ENCODE measurements around the gene SYNE1. TPM values are rescaled to one million over a fixed set of nuclear protein-coding genes. Genes with fewer than 3 reads are reported as not detected.

Gene SYNE1
- total RNA-seq, 1 experiment from 2014 or later = 27.3 TPM

- DNase-seq = peak; percentile 55 to 60
- Histone ChIP-seq H3K4me1 (peaks cover 11% of the 10 kb centered on the region; the same call in 1 of the 2 replicates), H3K4me3 (no peak overlapping the region), H3K36me3 (no peaks in the 10 kb centered on the region), H3K27me3 (no peaks in the 10 kb centered on the region), H3K27ac (no peak overlapping the region), H3K9me3 (replicated peaks) (no peaks in the 10 kb centered on the region)
These were observed 524.5 kb downstream of the SYNE1 start for GRCh38 chr6:152112491-152113261.

GRCh38 chr6:152110886-152111820 is 526.0 kb downstream of the SYNE1 start:
- Histone ChIP-seq H3K4me1 (peaks cover 11% of the 10 kb centered on the region; the same call in 1 of the 2 replicates), H3K36me3 (no peaks in the 10 kb centered on the region), H3K27ac (no peak overlapping the region), H3K9me3 (replicated peaks) (no peaks in the 10 kb centered on the region), H3K27me3 (no peaks in the 10 kb centered on the region), H3K4me3 (no peak overlapping the region)
- DNase-seq = peak in 1 of 2 experiments; percentile 36

GRCh38 chr6:152107973-152108372 is 529.2 kb downstream of the SYNE1 start:
- no peak for DNase-seq

GRCh38 chr6:152100183-152100618 is 537.0 kb downstream of the SYNE1 start:
- Histone ChIP-seq H3K27me3 (no peaks in the 10 kb centered on the region), H3K27ac (peak overlapping the region; percentile 70), H3K4me3 (peak overlapping the region; percentile 22; the same call in 1 of the 2 replicates), H3K9me3 (replicated peaks) (no peaks in the 10 kb centered on the region), H3K4me1 (peaks cover 43% of the 10 kb centered on the region), H3K36me3 (no peaks in the 10 kb centered on the region)
- DNase-seq = peak; percentile 95 to 97

More at GRCh38 chr6:152107973-152108372, 529.2 kb downstream of the SYNE1 start:
- Histone ChIP-seq H3K9me3 (replicated peaks) (no peaks in the 10 kb centered on the region), H3K27me3 (no peaks in the 10 kb centered on the region), H3K4me3 (no peak overlapping the region), H3K27ac (no peak overlapping the region), H3K4me1 (peaks cover 11% of the 10 kb centered on the region; the same call in 1 of the 2 replicates), H3K36me3 (no peaks in the 10 kb centered on the region)

- no peaks in the 10 kb centered on the region for H3K9me3 ChIP-seq (replicated peaks)
- peaks cover 49% of the 10 kb centered on the region for H3K4me1 ChIP-seq
- H3K36me3 ChIP-seq = no peaks in the 10 kb centered on the region
- H3K27ac ChIP-seq = peak overlapping the region; percentile 70
- DNase-seq = no peak
- H3K27me3 ChIP-seq = no peaks in the 10 kb centered on the region
- H3K4me3 ChIP-seq = no peak overlapping the region
These were observed 537.5 kb downstream of the SYNE1 start for GRCh38 chr6:152099446-152100182.

GRCh38 chr6:152098683-152099082 is 538.5 kb downstream of the SYNE1 start:
- Histone ChIP-seq H3K4me1 (peaks cover 51% of the 10 kb centered on the region), H3K27ac (no peak overlapping the region), H3K36me3 (no peaks in the 10 kb centered on the region), H3K9me3 (replicated peaks) (no peaks in the 10 kb centered on the region), H3K4me3 (no peak overlapping the region), H3K27me3 (no peaks in the 10 kb centered on the region)
- DNase-seq = no peak

- Histone ChIP-seq H3K9me3 (replicated peaks) (no peaks in the 10 kb centered on the region), H3K27ac (no peak overlapping the region), H3K27me3 (no peaks in the 10 kb centered on the region), H3K4me3 (no peak overlapping the region), H3K36me3 (no peaks in the 10 kb centered on the region), H3K4me1 (peaks cover 51% of the 10 kb centered on the region)
- peak in 1 of 2 experiments; percentile 35 for DNase-seq
These were observed 540.2 kb downstream of the SYNE1 start for GRCh38 chr6:152096863-152097496.

- Histone ChIP-seq H3K27me3 (no peaks in the 10 kb centered on the region), H3K4me3 (no peak overlapping the region), H3K9me3 (replicated peaks) (no peaks in the 10 kb centered on the region), H3K36me3 (no peaks in the 10 kb centered on the region), H3K4me1 (peaks cover 40% of the 10 kb centered on the region), H3K27ac (no peak overlapping the region)
- peak; percentile 73 to 77 for DNase-seq
These were observed 542.1 kb downstream of the SYNE1 start for GRCh38 chr6:152094992-152095592.

- no peak for DNase-seq
- H3K27ac ChIP-seq = no peak overlapping the region
- H3K27me3 ChIP-seq = no peaks in the 10 kb centered on the region
- peaks cover 33% of the 10 kb centered on the region for H3K4me1 ChIP-seq
- no peak overlapping the region for H3K4me3 ChIP-seq
- no peaks in the 10 kb centered on the region for H3K9me3 ChIP-seq (replicated peaks)
- no peaks in the 10 kb centered on the region for H3K36me3 ChIP-seq
These were observed 542.9 kb downstream of the SYNE1 start for GRCh38 chr6:152094276-152094675.

- no peaks in the 10 kb centered on the region for H3K27me3 ChIP-seq
- H3K4me3 ChIP-seq = no peak overlapping the region
- H3K27ac ChIP-seq = no peak overlapping the region
- no peak for DNase-seq
- H3K9me3 ChIP-seq (replicated peaks) = no peaks in the 10 kb centered on the region
- H3K36me3 ChIP-seq = no peaks in the 10 kb centered on the region
- peaks cover 28% of the 10 kb centered on the region for H3K4me1 ChIP-seq
These were observed 543.5 kb downstream of the SYNE1 start for GRCh38 chr6:152093711-152094110.

- no peaks in the 10 kb centered on the region for H3K27me3 ChIP-seq
- H3K4me1 ChIP-seq = peaks cover 33% of the 10 kb centered on the region
- DNase-seq = no peak
- no peak overlapping the region for H3K27ac ChIP-seq
- H3K9me3 ChIP-seq (replicated peaks) = no peaks in the 10 kb centered on the region
- no peaks in the 10 kb centered on the region for H3K36me3 ChIP-seq
- H3K4me3 ChIP-seq = no peak overlapping the region
These were observed 545.3 kb downstream of the SYNE1 start for GRCh38 chr6:152091851-152092341.

GRCh38 chr6:152091201-152091600 is 546.0 kb downstream of the SYNE1 start:
- H3K36me3 ChIP-seq = no peaks in the 10 kb centered on the region

GRCh38 chr6:152089992-152090391 is 547.2 kb downstream of the SYNE1 start:
- no peaks in the 10 kb centered on the region for H3K36me3 ChIP-seq
- H3K9me3 ChIP-seq (replicated peaks) = no peaks in the 10 kb centered on the region
- no peak for DNase-seq
- no peak overlapping the region for H3K27ac ChIP-seq
- H3K27me3 ChIP-seq = no peaks in the 10 kb centered on the region
- H3K4me3 ChIP-seq = no peak overlapping the region
- H3K4me1 ChIP-seq = peaks cover 24% of the 10 kb centered on the region

More at GRCh38 chr6:152091201-152091600, 546.0 kb downstream of the SYNE1 start:
- peaks cover 31% of the 10 kb centered on the region for H3K4me1 ChIP-seq
- no peak for DNase-seq
- H3K9me3 ChIP-seq (replicated peaks) = no peaks in the 10 kb centered on the region
- no peak overlapping the region for H3K4me3 ChIP-seq
- no peak overlapping the region for H3K27ac ChIP-seq
- H3K27me3 ChIP-seq = no peaks in the 10 kb centered on the region

Measured in SJCRH30 (cell line).